Glutamatergic neuron (in vitro differentiated cells): ENCODE data around the gene NPM1. TPM values are rescaled to one million over a fixed set of nuclear protein-coding genes. Genes with fewer than 3 reads are reported as not detected.

Experiments used
- DNase-seq: peaks from one replicate; pipeline ENCODE4 v3.0.0; 2022
- H3K27ac Mint-ChIP-seq: one replicate; pipeline ENCODE4 v1.8.0; 2020; ENCODE audit warnings: mild to moderate bottlenecking, mixed read lengths, inconsistent platforms; ENCODE audit not compliant: unreplicated experiment
- H3K27me3 Mint-ChIP-seq: one replicate; pipeline ENCODE4 v1.8.0; 2020; ENCODE audit warnings: mild to moderate bottlenecking, moderate library complexity, mixed read lengths, inconsistent platforms; ENCODE audit not compliant: unreplicated experiment
- H3K36me3 Mint-ChIP-seq: one replicate; pipeline ENCODE4 v1.8.0; 2020; ENCODE audit warnings: mild to moderate bottlenecking, mixed read lengths, inconsistent platforms; ENCODE audit not compliant: unreplicated experiment
- H3K4me1 Mint-ChIP-seq: one replicate; pipeline ENCODE4 v1.8.0; 2020; ENCODE audit warnings: mild to moderate bottlenecking, low read depth, mixed read lengths, inconsistent platforms; ENCODE audit not compliant: unreplicated experiment
- H3K4me3 Mint-ChIP-seq: one replicate; pipeline ENCODE4 v1.8.0; 2020; ENCODE audit warnings: mild to moderate bottlenecking, mixed read lengths, inconsistent platforms; ENCODE audit not compliant: unreplicated experiment
- H3K9me3 Mint-ChIP-seq: one replicate; pipeline ENCODE4 v1.8.0; 2020; ENCODE audit warnings: mild to moderate bottlenecking, moderate library complexity, mixed read lengths, inconsistent platforms; ENCODE audit not compliant: unreplicated experiment
- total RNA-seq: library from RNA; stranded (reverse); fragmentation: NEBNext Ultra II Directional; extraction: Animal tissue kit (Norgen Biotek cat#: 25700); gene quantifications from one replicate; pipeline ENCODE4 v1.2.1, GENCODE V29; 2021; ENCODE audit not compliant: unreplicated experiment
- TF ChIP-seq, protein P1 (sequence below): fragments of 200-600 bp; sonication (generic); IDR thresholded peaks from one replicate; pipeline ENCODE4 v1.5.0; 2021; ENCODE audit not compliant: partially characterized antibody, unreplicated experiment

NPM1 gene
- total RNA-seq, 1 donor from 2014 or later: 600 TPM

GRCh38 chr5:171447226-171447625, 59.6 kb downstream of the NPM1 start:
- Mint-ChIP-seq H3K9me3 (peaks cover 1% of the 10 kb centered on the region), H3K4me3 (no peak overlapping the region), H3K36me3 (no peaks in the 10 kb centered on the region), H3K4me1 (peaks cover 32% of the 10 kb centered on the region), H3K27ac (no peak overlapping the region), H3K27me3 (peaks cover 14% of the 10 kb centered on the region)
- TF ChIP-seq, protein P1, sequence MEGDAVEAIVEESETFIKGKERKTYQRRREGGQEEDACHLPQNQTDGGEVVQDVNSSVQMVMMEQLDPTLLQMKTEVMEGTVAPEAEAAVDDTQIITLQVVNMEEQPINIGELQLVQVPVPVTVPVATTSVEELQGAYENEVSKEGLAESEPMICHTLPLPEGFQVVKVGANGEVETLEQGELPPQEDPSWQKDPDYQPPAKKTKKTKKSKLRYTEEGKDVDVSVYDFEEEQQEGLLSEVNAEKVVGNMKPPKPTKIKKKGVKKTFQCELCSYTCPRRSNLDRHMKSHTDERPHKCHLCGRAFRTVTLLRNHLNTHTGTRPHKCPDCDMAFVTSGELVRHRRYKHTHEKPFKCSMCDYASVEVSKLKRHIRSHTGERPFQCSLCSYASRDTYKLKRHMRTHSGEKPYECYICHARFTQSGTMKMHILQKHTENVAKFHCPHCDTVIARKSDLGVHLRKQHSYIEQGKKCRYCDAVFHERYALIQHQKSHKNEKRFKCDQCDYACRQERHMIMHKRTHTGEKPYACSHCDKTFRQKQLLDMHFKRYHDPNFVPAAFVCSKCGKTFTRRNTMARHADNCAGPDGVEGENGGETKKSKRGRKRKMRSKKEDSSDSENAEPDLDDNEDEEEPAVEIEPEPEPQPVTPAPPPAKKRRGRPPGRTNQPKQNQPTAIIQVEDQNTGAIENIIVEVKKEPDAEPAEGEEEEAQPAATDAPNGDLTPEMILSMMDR: no peak
- DNase-seq: no peak

DNA sequence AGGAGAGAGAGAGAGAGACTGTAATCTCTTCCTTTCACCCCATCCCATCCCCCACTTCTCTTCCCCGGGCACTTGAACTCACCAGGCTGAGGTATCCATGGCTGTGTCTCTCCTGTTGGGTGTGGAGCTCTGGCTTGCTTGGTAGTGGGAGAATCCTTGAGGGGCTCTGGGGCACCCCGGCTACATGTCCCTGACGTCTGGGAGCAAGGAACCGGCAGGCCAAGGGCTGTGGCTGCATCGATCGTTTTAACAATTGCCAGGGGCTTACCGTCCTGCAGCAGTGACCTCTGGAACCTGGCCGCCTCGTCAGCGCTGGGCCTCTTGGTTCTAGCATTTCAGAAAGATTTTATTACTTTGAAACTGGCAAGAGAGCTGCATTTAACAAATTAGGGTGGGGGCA, 61.8 kb downstream of the NPM1 start:
- Mint-ChIP-seq H3K36me3 (peaks cover 8% of the 10 kb centered on the region), H3K27me3 (peaks cover 14% of the 10 kb centered on the region), H3K4me3 (no peak overlapping the region), H3K9me3 (peaks cover 1% of the 10 kb centered on the region), H3K4me1 (peaks cover 35% of the 10 kb centered on the region), H3K27ac (no peak overlapping the region)
- TF ChIP-seq, protein P1: no peak
- DNase-seq: no peak

DNA sequence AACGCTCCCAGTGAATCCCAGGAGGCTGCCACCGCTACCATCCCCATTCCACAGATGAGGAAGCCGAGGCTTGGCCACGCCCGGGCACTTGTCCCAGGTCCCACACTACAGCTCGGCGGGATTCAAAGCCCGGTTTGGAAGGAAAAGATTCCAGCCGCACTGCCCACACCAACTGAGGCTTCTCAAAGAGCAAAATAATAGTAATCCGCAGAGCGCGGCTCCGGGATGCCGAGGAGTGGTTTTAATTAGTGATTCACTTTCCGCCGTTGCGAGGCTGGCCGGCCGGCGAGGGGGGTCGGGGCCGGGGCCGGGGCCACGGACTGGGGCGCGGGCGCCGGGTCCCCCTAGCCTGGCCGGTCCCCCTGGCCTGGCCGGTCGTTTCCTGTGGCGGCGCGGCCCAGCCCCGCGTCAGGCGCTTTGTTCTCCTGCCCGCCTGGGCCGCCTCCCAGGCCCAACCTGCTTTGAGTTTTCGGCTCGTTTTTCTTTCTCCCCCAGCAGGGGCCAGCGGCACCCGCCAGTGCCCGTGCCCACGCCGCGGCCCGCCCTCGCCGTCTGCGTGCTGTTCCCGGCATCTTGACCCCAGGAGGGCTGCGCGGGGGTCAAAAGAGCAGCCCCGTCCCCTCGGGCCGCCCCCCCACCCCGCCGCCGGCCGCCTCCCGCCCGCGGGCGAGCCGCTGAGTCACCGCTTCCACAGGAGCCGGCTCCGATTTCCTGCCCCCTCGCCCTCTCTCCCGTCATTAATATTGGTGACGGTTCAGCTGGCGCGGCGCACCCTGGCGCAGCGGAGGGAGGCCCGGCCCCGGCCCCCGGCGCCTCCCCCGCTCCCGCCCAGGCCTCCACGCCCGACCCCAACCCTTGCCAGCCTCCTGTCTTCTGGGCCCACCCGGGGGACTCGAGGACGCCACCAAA, 63.0 kb downstream of the NPM1 start:
- Mint-ChIP-seq H3K27ac (no peak overlapping the region), H3K36me3 (peaks cover 8% of the 10 kb centered on the region), H3K4me3 (no peak overlapping the region), H3K27me3 (peaks cover 14% of the 10 kb centered on the region), H3K4me1 (peaks cover 34% of the 10 kb centered on the region), H3K9me3 (peaks cover 3% of the 10 kb centered on the region)
- TF ChIP-seq, protein P1: no peak
- peak; percentile 44 for DNase-seq

GRCh38 chr5:171451421-171451820, 63.8 kb downstream of the NPM1 start:
- Mint-ChIP-seq H3K4me1 (peaks cover 32% of the 10 kb centered on the region), H3K27ac (peak overlapping the region; percentile 55), H3K36me3 (peaks cover 8% of the 10 kb centered on the region), H3K4me3 (no peak overlapping the region), H3K27me3 (peaks cover 14% of the 10 kb centered on the region), H3K9me3 (peaks cover 3% of the 10 kb centered on the region)
- no peak for DNase-seq
- TF ChIP-seq, protein P1: no peak

DNA sequence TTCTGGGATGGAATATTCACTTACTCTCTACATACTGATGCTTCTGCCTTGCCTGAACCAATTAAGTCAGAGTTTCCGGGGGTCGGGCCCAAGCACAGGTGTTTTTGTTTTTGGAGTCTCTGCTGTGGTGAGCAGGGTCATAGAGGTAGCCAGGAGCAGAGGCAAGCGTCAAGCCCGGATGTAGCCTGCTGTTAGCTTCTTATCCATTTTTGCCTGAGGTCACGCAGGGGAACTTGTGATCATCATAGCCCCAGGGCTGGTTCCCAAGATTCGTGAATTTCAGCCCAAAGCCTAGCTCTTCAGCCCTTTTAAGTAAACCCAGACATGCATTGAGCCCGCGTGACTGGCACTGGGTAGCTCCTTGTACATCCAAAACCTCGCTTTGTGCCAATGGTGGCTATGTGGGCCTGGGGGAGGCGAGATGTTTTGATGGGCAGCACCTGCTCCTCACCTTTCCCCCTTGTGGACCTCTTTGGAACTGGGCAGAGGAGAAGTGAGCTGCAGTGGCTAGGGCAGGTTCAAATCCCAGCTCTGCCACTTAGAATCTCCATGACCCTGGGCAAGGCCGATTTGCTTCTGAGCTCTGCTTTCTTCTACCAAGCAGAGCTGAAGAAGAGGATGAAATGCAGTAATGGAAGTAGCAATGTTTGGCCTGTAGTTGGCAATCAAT, 65.5 kb downstream of the NPM1 start:
- DNase-seq: no peak
- no peak overlapping the region for H3K27ac Mint-ChIP-seq
- peaks cover 30% of the 10 kb centered on the region for H3K4me1 Mint-ChIP-seq
- TF ChIP-seq, protein P1: no peak
- peaks cover 8% of the 10 kb centered on the region for H3K36me3 Mint-ChIP-seq
- H3K9me3 Mint-ChIP-seq: peaks cover 1% of the 10 kb centered on the region
- no peak overlapping the region for H3K4me3 Mint-ChIP-seq
- H3K27me3 Mint-ChIP-seq: peaks cover 12% of the 10 kb centered on the region
